ENCODE results near the gene ANGPTL4.

DNA sequence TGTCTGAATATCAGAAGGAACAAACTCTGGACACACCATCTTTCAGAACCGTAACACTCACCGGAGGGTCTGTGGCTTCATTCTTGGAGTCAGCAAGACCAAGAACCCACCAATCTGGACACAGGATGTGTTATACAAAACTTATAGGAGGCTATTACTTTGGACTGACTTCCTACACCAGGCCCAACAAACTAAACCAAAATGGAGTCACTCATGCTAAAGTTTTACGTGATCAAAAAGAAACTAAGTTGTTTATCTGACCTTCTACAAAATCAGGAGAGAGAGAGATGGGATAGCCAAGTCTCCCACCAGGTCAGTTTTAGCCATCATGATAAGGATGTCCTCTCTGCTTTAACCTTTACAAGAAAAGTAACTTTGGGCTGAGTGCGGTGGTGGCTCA lies 23.0 kb downstream of the ANGPTL4 start:
- TF ChIP-seq, protein P1, sequence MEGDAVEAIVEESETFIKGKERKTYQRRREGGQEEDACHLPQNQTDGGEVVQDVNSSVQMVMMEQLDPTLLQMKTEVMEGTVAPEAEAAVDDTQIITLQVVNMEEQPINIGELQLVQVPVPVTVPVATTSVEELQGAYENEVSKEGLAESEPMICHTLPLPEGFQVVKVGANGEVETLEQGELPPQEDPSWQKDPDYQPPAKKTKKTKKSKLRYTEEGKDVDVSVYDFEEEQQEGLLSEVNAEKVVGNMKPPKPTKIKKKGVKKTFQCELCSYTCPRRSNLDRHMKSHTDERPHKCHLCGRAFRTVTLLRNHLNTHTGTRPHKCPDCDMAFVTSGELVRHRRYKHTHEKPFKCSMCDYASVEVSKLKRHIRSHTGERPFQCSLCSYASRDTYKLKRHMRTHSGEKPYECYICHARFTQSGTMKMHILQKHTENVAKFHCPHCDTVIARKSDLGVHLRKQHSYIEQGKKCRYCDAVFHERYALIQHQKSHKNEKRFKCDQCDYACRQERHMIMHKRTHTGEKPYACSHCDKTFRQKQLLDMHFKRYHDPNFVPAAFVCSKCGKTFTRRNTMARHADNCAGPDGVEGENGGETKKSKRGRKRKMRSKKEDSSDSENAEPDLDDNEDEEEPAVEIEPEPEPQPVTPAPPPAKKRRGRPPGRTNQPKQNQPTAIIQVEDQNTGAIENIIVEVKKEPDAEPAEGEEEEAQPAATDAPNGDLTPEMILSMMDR (conservative IDR thresholded peaks at IDR 0.05), result no peak
- no peak for TF ChIP-seq ZFX (IDR thresholded peaks at IDR 0.05)

Data from C4-2B (cell line).